A549 (cell line): Measurements from ENCODE around the gene GJA10. TPM values are rescaled to one million over a fixed set of nuclear protein-coding genes. Genes with fewer than 3 reads are reported as not detected.

ENCODE experiments used
- ATAC-seq, 2 experiments: fragments of 200-7000 bp in 1 of 2; fragments of >200 bp in 1 of 2; cut with Nextera tagmentation in 1 of 2; cut with Tn5 transposase in 1 of 2; 3 replicates each; pipeline versions ENCODE4 v1.8.0 to v1.9.1; 2018 to 2020; ENCODE audit warnings: mild to moderate bottlenecking in 1 of 2, moderate library complexity in 1 of 2
- CTCF ChIA-PET: fragments of 300-600 bp; sonication (Branson Sonifier 250); formaldehyde crosslinking; extraction: SDS; loops from one replicate; lab custom pipeline; 2021; ENCODE audit warnings: antibody characterized with exemption, inconsistent platforms; lab: Yijun Ruan, JAX
- POLR2A ChIA-PET: fragments of 350-600 bp; formaldehyde crosslinking; extraction: SDS; loops from one replicate; lab custom pipeline; 2021; ENCODE audit warnings: antibody characterized with exemption, inconsistent platforms; lab: Yijun Ruan, JAX
- DNase-seq, 2 experiments: peaks; one replicate each; pipeline versions ENCODE4 v3.0.0 to v3.0.0-alpha.2; 2011 to 2016; ENCODE audit warnings: low read depth in 1 of 2, low spot score in 1 of 2
- FAIRE-seq: peaks from 2 replicates; lab custom pipeline; 2011; peaks lifted over from hg19 to GRCh38; lab: Jason Lieb, UNC
- H3K27ac ChIP-seq, 2 experiments: fragments of >200 bp; sonication (Bioruptor Twin); formaldehyde crosslinking; 3 replicates each; pipeline ENCODE4 v1.5.1; 2016 to 2017
- H3K4me1 ChIP-seq: fragments of >200 bp; sonication (Bioruptor Twin); formaldehyde crosslinking; 3 replicates; pipeline ENCODE4 v1.6.1; 2016
- H3K4me2 ChIP-seq: fragments of >200 bp; sonication (Bioruptor Twin); formaldehyde crosslinking; 3 replicates; pipeline ENCODE4 v1.6.1; 2016
- H3K4me3 ChIP-seq: fragments of >200 bp; sonication (Bioruptor Twin); formaldehyde crosslinking; 3 replicates; pipeline ENCODE4 v1.5.1; 2016
- H3K9me3 ChIP-seq: fragments of >200 bp; sonication (Bioruptor Twin); formaldehyde crosslinking; 3 replicates; pipeline ENCODE4 v1.6.1; 2016
- CBX8 ChIP-seq: fragments of 200-600 bp; sonication (generic); IDR thresholded peaks from 2 replicates; pipeline ENCODE4 v1.6.1; 2016
- EHF ChIP-seq: fragments of 250-450 bp; sonication (Bioruptor Pico); IDR thresholded peaks from 2 replicates; pipeline ENCODE4 v1.5.0; 2020; ENCODE audit warnings: mild to moderate bottlenecking
- FOSL2 ChIP-seq, 2 experiments: fragments of 450-650 bp in 1 of 2; fragments of >200 bp in 1 of 2; sonication (Bioruptor Twin) in 1 of 2; formaldehyde crosslinking; IDR thresholded peaks; 2 replicates each; pipeline versions ENCODE4 v1.5.0 to v1.6.1; 2016 to 2020; ENCODE audit warnings: mild to moderate bottlenecking in 1 of 2, moderate library complexity in 1 of 2
- FOXS1 ChIP-seq: fragments of 250-450 bp; sonication (Bioruptor Pico); IDR thresholded peaks from 2 replicates; pipeline ENCODE4 v1.5.0; 2020; ENCODE audit warnings: mild to moderate bottlenecking, moderate library complexity
- GATA3 ChIP-seq: IDR thresholded peaks from 2 replicates; pipeline ENCODE4 v1.6.1; 2012; ENCODE audit warnings: borderline replicate concordance
- HOXB13 ChIP-seq: fragments of 250-450 bp; sonication (Bioruptor Pico); IDR thresholded peaks from 2 replicates; pipeline ENCODE4 v1.5.0; 2020; ENCODE audit warnings: low read depth, mild to moderate bottlenecking, moderate library complexity
- HOXB5 ChIP-seq: fragments of 250-450 bp; sonication (Bioruptor Pico); IDR thresholded peaks from 2 replicates; pipeline ENCODE4 v1.5.0; 2020; ENCODE audit warnings: mild to moderate bottlenecking, moderate library complexity
- JUN ChIP-seq, 2 experiments: fragments of >200 bp; sonication (Bioruptor Twin); formaldehyde crosslinking; IDR thresholded peaks; 2 replicates in 1 of 2; 3 replicates in 1 of 2; pipeline ENCODE4 v1.6.1; 2016 to 2017
- KDM5A ChIP-seq: fragments of 200-600 bp; sonication (generic); IDR thresholded peaks from 2 replicates; pipeline ENCODE4 v1.6.1; 2016; ENCODE audit warnings: antibody characterized with exemption, mild to moderate bottlenecking
- MAFK ChIP-seq: fragments of 450-650 bp; IDR thresholded peaks from 2 replicates; pipeline ENCODE4 v1.6.1; 2014; ENCODE audit not compliant: partially characterized antibody
- NFE2L2 ChIP-seq: fragments of 150-350 bp; conservative IDR thresholded peaks from 2 replicates; pipeline ENCODE4 v1.6.1; 2014; ENCODE audit warnings: low read length
- NPAS2 ChIP-seq: fragments of 250-450 bp; sonication (Bioruptor Pico); IDR thresholded peaks from 2 replicates; pipeline ENCODE4 v1.8.0; 2022; ENCODE audit warnings: mild to moderate bottlenecking, moderate library complexity, borderline replicate concordance
- POLR2A ChIP-seq: IDR thresholded peaks from 2 replicates; pipeline ENCODE4 v1.6.1; 2012; ENCODE audit warnings: mild to moderate bottlenecking, low read length
- POLR2AphosphoS2 ChIP-seq: conservative IDR thresholded peaks from 2 replicates; pipeline ENCODE4 v1.6.1; 2012; ENCODE audit warnings: low read length, improper control_type of control experiment, inconsistent platforms
- RFX5 ChIP-seq: fragments of 450-650 bp; IDR thresholded peaks from 2 replicates; pipeline ENCODE4 v1.7.1; 2014; ENCODE audit warnings: antibody characterized with exemption, mild to moderate bottlenecking, moderate library complexity
- RNF2 ChIP-seq: fragments of 200-600 bp; sonication (generic); IDR thresholded peaks from 2 replicates; pipeline ENCODE4 v1.6.1; 2016; ENCODE audit warnings: low read depth, mild to moderate bottlenecking, antibody characterized with exemption, moderate library complexity, borderline replicate concordance
- TFCP2L1 ChIP-seq: fragments of 250-450 bp; sonication (Bioruptor Pico); IDR thresholded peaks from 2 replicates; pipeline ENCODE4 v1.5.0; 2021; ENCODE audit warnings: mild to moderate bottlenecking
- ZNF302 ChIP-seq: fragments of 250-450 bp; sonication (Bioruptor Pico); IDR thresholded peaks from 2 replicates; pipeline ENCODE4 v1.9.0; 2021; ENCODE audit warnings: inconsistent platforms, mild to moderate bottlenecking, moderate library complexity
- ZSCAN20 ChIP-seq: fragments of 250-450 bp; sonication (Bioruptor Pico); IDR thresholded peaks from 2 replicates; pipeline ENCODE4 v1.8.0; 2022; ENCODE audit warnings: mild to moderate bottlenecking, moderate library complexity
- WGBS: methylation state at CpG from one replicate; pipeline ENCODE4 v1.1.6; 2017; ENCODE audit errors: missing lambda C conversion rate; 5-methylcytosine and 5-hydroxymethylcytosine counted together
- polyA plus RNA-seq, 4 experiments: library from polyadenylated mRNA; depleted of rRNA in 3 of 4; stranded (reverse); fragments of >200 nt; fragmentation: RNase III in 1 of 4; extraction: RNeasy Plus Mini Kit Qiagen cat#74134 plus additional on column Dnase treatment in 1 of 4; gene quantifications; 2 replicates in 3 of 4; 3 replicates in 1 of 4; pipeline ENCODE4 v1.2.3, GENCODE V29; 2011 to 2017
- TF ChIP-seq, protein P1 (sequence below): fragments of >200 bp; sonication (Bioruptor Twin); formaldehyde crosslinking; IDR thresholded peaks from 3 replicates; pipeline ENCODE4 v1.6.1; 2016
- TF ChIP-seq, protein P2 (sequence below): fragments of 250-450 bp; sonication (Bioruptor Pico); IDR thresholded peaks from 2 replicates; pipeline ENCODE4 v1.5.0; 2020; ENCODE audit warnings: low read depth, mild to moderate bottlenecking, moderate library complexity
- TF ChIP-seq, protein P3 (sequence below): fragments of 250-450 bp; sonication (Bioruptor Pico); IDR thresholded peaks from 2 replicates; pipeline ENCODE4 v1.5.0; 2021; ENCODE audit warnings: mild to moderate bottlenecking, moderate library complexity, borderline replicate concordance
- TF ChIP-seq, protein P4 (sequence below): IDR thresholded peaks from 2 replicates; pipeline ENCODE4 v1.6.1; 2012; ENCODE audit warnings: low read depth, borderline replicate concordance

Gene GJA10
- polyA plus RNA-seq, 2 of the 4 experiments (the other 2 are of a cell fraction), result not detected

DNA sequence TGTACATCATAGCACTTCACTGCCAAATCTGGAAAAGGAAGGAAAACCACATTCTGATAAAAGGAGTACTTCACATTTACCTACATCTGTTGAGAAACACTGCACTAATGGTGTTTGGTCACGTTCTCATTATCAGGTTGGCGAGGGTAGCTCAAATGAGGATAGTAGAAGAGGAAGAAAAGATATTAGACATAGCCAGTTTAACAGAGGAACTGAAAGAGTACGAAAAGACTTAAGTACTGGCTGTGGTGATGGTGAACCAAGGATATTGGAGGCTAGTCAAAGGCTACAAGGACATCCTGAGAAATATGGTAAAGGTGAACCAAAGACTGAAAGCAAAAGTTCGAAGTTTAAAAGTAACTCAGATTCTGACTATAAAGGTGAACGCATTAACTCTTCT lies 32.0 kb upstream of the GJA10 start (continued):
- TF ChIP-seq FOXS1 (no peak), NPAS2 (CRISPR knock-in tag) (no peak)

DNA sequence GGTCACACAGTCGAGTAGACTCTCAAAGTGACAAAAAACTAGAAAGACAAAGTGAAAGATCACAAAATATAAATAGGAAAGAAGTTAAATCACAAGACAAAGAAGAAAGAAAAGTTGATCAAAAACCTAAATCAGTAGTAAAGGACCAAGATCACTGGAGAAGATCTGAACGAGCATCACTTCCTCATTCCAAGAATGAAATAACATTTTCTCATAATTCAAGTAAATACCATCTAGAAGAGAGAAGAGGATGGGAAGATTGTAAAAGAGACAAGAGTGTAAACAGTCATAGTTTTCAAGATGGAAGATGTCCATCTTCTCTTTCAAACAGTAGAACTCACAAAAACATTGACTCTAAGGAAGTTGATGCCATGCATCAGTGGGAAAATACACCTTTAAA lies 31.6 kb upstream of the GJA10 start:
- Histone ChIP-seq H3K27ac (no peak overlapping the region), H3K4me1 (no peaks in the 10 kb centered on the region), H3K9me3 (no peaks in the 10 kb centered on the region), H3K4me2 (no peak overlapping the region)
- 81% methylated on average over 2 of the region's 2 CpGs for WGBS
- no peak for FAIRE-seq
- no peak for DNase-seq
- ATAC-seq, result no peak
- CTCF ChIA-PET, result no interaction called here
- POLR2A ChIA-PET, result no interaction called here
- TF ChIP-seq HOXB5 (CRISPR knock-in tag), result no peak
- TF ChIP-seq HOXB13 (CRISPR knock-in tag), result no peak
- TF ChIP-seq, protein P1, sequence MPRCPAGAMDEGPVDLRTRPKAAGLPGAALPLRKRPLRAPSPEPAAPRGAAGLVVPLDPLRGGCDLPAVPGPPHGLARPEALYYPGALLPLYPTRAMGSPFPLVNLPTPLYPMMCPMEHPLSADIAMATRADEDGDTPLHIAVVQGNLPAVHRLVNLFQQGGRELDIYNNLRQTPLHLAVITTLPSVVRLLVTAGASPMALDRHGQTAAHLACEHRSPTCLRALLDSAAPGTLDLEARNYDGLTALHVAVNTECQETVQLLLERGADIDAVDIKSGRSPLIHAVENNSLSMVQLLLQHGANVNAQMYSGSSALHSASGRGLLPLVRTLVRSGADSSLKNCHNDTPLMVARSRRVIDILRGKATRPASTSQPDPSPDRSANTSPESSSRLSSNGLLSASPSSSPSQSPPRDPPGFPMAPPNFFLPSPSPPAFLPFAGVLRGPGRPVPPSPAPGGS, result no peak
- no peak for TF ChIP-seq POLR2AphosphoS2
- TF ChIP-seq, protein P2, sequence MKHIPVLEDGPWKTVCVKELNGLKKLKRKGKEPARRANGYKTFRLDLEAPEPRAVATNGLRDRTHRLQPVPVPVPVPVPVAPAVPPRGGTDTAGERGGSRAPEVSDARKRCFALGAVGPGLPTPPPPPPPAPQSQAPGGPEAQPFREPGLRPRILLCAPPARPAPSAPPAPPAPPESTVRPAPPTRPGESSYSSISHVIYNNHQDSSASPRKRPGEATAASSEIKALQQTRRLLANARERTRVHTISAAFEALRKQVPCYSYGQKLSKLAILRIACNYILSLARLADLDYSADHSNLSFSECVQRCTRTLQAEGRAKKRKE (CRISPR knock-in tag), result no peak
- no peak for TF ChIP-seq ZNF302 (CRISPR knock-in tag)
- TF ChIP-seq GATA3, result no peak
- no peak for TF ChIP-seq NFE2L2
- TF ChIP-seq TFCP2L1 (CRISPR knock-in tag), result no peak
- TF ChIP-seq, all 56 proteins: peak for 0
- H3K4me3 ChIP-seq, result no peak overlapping the region

DNA sequence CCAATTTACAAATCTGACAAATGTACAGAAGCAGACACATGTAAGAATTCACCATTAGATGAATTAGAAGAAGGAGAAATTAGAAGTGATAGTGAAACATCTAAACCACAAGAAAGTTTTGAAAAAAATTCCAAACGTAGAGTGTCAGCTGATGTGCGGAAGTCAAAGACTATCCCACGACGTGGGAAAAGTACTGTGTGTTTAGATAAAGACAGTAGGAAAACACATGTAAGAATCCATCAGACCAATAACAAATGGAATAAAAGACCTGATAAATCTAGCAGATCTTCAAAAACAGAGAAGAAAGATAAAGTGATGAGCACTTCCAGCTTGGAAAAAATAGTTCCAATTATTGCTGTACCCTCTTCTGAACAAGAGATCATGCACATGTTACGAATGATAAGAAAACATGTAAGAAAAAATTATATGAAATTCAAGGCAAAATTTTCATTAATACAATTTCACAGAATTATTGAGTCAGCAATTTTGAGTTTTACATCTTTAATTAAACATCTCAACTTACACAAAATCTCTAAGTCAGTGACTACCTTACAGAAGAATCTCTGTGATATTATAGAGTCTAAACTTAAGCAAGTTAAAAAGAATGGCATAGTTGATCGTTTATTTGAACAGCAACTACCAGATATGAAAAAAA lies 28.1 kb upstream of the GJA10 start:
- POLR2A ChIA-PET, result no interaction called here
- Histone ChIP-seq H3K27ac (no peak overlapping the region), H3K4me1 (no peaks in the 10 kb centered on the region), H3K4me3 (no peak overlapping the region), H3K9me3 (no peaks in the 10 kb centered on the region), H3K4me2 (no peak overlapping the region)
- no peak for FAIRE-seq
- 90% methylated on average over 6 of the region's 6 CpGs for WGBS
- no peak for DNase-seq
- TF ChIP-seq, protein P3, sequence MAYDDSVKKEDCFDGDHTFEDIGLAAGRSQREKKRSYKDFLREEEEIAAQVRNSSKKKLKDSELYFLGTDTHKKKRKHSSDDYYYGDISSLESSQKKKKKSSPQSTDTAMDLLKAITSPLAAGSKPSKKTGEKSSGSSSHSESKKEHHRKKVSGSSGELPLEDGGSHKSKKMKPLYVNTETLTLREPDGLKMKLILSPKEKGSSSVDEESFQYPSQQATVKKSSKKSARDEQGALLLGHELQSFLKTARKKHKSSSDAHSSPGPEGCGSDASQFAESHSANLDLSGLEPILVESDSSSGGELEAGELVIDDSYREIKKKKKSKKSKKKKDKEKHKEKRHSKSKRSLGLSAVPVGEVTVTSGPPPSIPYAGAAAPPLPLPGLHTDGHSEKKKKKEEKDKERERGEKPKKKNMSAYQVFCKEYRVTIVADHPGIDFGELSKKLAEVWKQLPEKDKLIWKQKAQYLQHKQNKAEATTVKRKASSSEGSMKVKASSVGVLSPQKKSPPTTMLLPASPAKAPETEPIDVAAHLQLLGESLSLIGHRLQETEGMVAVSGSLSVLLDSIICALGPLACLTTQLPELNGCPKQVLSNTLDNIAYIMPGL (CRISPR knock-in tag), result no peak
- TF ChIP-seq MAFK, result peak; percentile 87
- ATAC-seq, result no peak
- CTCF ChIA-PET, result no interaction called here

DNA sequence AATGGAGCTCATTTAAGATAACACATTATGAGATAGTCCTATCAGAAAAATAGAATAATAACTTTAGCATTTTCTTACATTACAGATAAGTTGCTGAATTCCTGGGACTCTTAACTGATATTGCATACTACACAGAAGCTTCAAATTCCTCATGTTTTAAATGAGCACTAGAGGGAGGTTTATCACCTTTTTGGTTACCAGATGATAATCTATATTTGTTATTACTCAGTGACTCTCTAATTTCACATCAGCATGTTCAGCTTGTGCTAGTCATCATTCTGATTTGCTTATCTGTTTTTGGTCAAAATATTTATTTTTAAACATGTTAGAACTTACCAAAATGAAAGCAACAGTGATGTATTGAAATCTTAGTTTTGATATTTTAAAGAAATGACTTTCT lies 20.5 kb upstream of the GJA10 start:
- POLR2A ChIA-PET, result no interaction called here
- TF ChIP-seq FOSL2 (IDR thresholded peaks at IDR 0.05) (no peak), FOSL2 (CRISPR knock-in tag; IDR thresholded peaks at IDR 0.05) (no peak), ZSCAN20 (no peak), KDM5A (no peak), EHF (CRISPR knock-in tag) (no peak), NFE2L2 (no peak), JUN (IDR thresholded peaks at IDR 0.05) (no peak), POLR2AphosphoS2 (no peak), GATA3 (no peak), RFX5 (no peak), RNF2 (no peak), FOXS1 (no peak), POLR2A (no peak), CBX8 (no peak)
- TF ChIP-seq, protein P4, sequence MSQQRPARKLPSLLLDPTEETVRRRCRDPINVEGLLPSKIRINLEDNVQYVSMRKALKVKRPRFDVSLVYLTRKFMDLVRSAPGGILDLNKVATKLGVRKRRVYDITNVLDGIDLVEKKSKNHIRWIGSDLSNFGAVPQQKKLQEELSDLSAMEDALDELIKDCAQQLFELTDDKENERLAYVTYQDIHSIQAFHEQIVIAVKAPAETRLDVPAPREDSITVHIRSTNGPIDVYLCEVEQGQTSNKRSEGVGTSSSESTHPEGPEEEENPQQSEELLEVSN, result no peak
- DNase-seq, result no peak
- CTCF ChIA-PET, result no interaction called here
- Histone ChIP-seq H3K4me2 (no peak overlapping the region), H3K9me3 (no peaks in the 10 kb centered on the region), H3K4me3 (no peak overlapping the region), H3K27ac (no peak overlapping the region), H3K4me1 (no peaks in the 10 kb centered on the region)
- no peak for FAIRE-seq
- ATAC-seq, result no peak
